ENCODE measurements around the gene CENPW. TPM values are rescaled to one million over a fixed set of nuclear protein-coding genes. Genes with fewer than 3 reads are reported as not detected.

CENPW gene
- total RNA-seq, 4 donors from 2014 or later = 4.8 TPM; not detected in 3

- TF ChIP-seq, protein P1, sequence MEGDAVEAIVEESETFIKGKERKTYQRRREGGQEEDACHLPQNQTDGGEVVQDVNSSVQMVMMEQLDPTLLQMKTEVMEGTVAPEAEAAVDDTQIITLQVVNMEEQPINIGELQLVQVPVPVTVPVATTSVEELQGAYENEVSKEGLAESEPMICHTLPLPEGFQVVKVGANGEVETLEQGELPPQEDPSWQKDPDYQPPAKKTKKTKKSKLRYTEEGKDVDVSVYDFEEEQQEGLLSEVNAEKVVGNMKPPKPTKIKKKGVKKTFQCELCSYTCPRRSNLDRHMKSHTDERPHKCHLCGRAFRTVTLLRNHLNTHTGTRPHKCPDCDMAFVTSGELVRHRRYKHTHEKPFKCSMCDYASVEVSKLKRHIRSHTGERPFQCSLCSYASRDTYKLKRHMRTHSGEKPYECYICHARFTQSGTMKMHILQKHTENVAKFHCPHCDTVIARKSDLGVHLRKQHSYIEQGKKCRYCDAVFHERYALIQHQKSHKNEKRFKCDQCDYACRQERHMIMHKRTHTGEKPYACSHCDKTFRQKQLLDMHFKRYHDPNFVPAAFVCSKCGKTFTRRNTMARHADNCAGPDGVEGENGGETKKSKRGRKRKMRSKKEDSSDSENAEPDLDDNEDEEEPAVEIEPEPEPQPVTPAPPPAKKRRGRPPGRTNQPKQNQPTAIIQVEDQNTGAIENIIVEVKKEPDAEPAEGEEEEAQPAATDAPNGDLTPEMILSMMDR (IDR thresholded peaks at IDR 0.05; ENCODE audit: low read depth) = no peak
These were observed 4.3 kb downstream of the CENPW start for GRCh38 chr6:126344181-126344580.

DNA sequence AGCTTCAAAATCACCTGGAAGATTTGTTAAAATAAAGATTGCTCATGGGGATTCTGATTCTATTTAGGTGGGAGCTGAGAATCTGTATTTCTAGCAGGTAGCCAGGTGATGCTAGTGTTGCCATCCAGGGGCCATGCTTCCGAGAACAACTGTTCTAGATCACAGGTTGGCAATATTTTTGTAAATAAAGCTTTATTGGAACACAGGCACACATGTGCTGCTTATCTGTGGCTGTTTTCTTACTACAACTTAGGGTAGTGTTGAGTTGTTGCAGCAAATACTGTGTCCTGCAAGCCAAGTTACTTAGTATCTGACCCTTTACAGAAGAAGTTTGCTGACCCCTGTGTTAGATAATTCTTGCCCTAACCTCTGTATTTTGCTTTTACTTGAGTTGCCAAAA is 12.0 kb downstream of the CENPW start:
- TF ChIP-seq, protein P1 (IDR thresholded peaks at IDR 0.05; ENCODE audit: low read depth) = no peak

GRCh38 chr6:126352514-126352913 is 12.6 kb downstream of the CENPW start:
- TF ChIP-seq, protein P1 (IDR thresholded peaks at IDR 0.05; ENCODE audit: low read depth) = no peak

DNA sequence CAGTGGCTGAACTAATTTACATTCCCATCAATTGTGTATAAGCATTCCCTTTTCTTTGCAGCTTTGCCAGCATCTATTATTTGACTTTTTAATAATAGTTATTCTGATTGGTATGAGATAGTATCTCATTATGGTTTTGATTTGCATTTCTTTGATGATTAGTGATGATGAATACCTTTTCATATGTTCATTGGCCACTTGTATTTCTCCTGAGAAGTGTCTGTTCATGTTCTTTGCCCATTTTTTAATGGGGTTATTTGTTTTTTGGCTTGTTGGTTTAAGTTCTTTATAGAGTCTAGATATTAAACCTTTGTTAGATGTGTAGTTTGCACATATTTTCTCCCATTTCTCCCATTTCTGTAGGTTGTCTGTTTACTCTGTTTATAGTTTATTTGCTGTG is 16.6 kb downstream of the CENPW start:
- TF ChIP-seq, protein P1 (IDR thresholded peaks at IDR 0.05; ENCODE audit: low read depth) = no peak

GRCh38 chr6:126359936-126360537 is 20.1 kb downstream of the CENPW start:
- TF ChIP-seq, protein P1 (IDR thresholded peaks at IDR 0.05; ENCODE audit: low read depth) = no peak

GRCh38 chr6:126361832-126362440 is 22.0 kb downstream of the CENPW start:
- TF ChIP-seq, protein P1 (IDR thresholded peaks at IDR 0.05; ENCODE audit: low read depth) = no peak

DNA sequence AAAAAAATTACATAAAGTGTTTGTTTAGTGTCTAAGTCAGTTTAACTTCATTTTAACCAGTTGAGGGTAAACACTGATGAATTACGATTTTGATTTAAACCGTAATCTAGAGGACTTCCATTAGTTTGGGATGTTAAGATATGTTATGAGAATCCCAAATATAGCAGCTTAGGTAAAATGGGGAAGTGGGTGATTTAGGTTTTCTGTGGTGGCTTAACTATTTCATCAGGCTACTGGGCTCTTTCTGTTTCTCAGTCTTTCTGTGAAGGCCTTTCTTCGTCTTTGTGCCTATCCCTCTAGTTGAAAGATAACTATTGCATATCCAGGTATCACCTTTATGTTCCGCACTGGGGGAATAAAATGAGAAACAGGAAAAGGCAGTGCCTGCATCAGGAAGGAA is 27.9 kb downstream of the CENPW start:
- TF ChIP-seq, protein P1 (IDR thresholded peaks at IDR 0.05; ENCODE audit: low read depth) = no peak

Data from subcutaneous adipose tissue (tissue), 4 donors.